Skeletal muscle tissue (tissue), 4 donors: ENCODE measurements around the gene NAT14. TPM values are rescaled to one million over a fixed set of nuclear protein-coding genes. Genes with fewer than 3 reads are reported as not detected.

ENCODE experiments used
- H3K27ac ChIP-seq: one replicate; pipeline ENCODE4 v1.7.0; 2013; ENCODE audit warnings: mild to moderate bottlenecking, low read depth, low read length, inconsistent platforms
- H3K27me3 ChIP-seq, 3 donors: one replicate each; pipeline ENCODE4 v1.7.0; 2013; ENCODE audit warnings: low read length in 3 of 3; ENCODE audit not compliant: control insufficient read depth in 3 of 3, insufficient read depth in 3 of 3
- H3K36me3 ChIP-seq, 3 donors: one replicate each; pipeline ENCODE4 v1.7.0; 2013; ENCODE audit warnings: low read length in 3 of 3; ENCODE audit not compliant: control insufficient read depth in 3 of 3, insufficient read depth in 3 of 3
- H3K4me1 ChIP-seq, 3 donors: one replicate each; pipeline ENCODE4 v1.7.0; 2013; ENCODE audit warnings: low read length in 3 of 3, mild to moderate bottlenecking in 3 of 3; ENCODE audit not compliant: control insufficient read depth in 3 of 3, insufficient read depth in 3 of 3
- H3K4me3 ChIP-seq, 3 donors: one replicate each; pipeline ENCODE4 v1.7.0; 2013; ENCODE audit warnings: low read length in 3 of 3
- H3K9ac ChIP-seq, 3 donors: one replicate each; pipeline ENCODE4 v1.7.0; 2013; ENCODE audit warnings: low read length in 3 of 3, mild to moderate bottlenecking in 3 of 3, moderate library complexity in 2 of 3, low read depth in 1 of 3
- H3K9me3 ChIP-seq, 3 donors: one replicate each; pipeline ENCODE4 v1.7.0; 2013; ENCODE audit warnings: low read length in 3 of 3; ENCODE audit not compliant: control insufficient read depth in 3 of 3
- total RNA-seq: library from RNA; depleted of rRNA; stranded (reverse); fragments of >200 nt; gene quantifications from one replicate; pipeline ENCODE4 v1.2.3, GENCODE V29; 2014
- donor health status: Osteomylitis.

NAT14 gene
- total RNA-seq: 8.4 TPM

GRCh38 chr19:55484593-55485438 is at the start of gene NAT14:
Gene NAT14, plus strand, starts transcription at chr19:55485188. Its CDS starts 521 bp downstream, at chr19:55485709.
- Histone ChIP-seq H3K4me1 (peaks cover 25 to 41% (median 39%) of the 10 kb centered on the region in 3 donors), H3K9ac (peak within 1 kb of the TSS; percentile 50 to 66 (median 65)), H3K27me3 (peaks cover 7 to 27% (median 7%) of the 10 kb centered on the region in 3 donors), H3K36me3 (peaks cover 4 to 9% (median 6%) of the 10 kb centered on the region in 3 donors), H3K9me3 (no peaks in the 10 kb centered on the region), H3K4me3 (peak within 1 kb of the TSS; percentile 60 to 67 (median 62)), H3K27ac (peak within 1 kb of the TSS; percentile 88)

GRCh38 chr19:55436847-55437246 is 48.1 kb upstream of the NAT14 start:
- H3K4me1 ChIP-seq: peaks cover 3 to 11% (median 3%) of the 10 kb centered on the region in 3 donors
- H3K27me3 ChIP-seq: peaks cover 76 to 86% (median 77%) of the 10 kb centered on the region in 3 donors
- H3K9me3 ChIP-seq: no peaks in the 10 kb centered on the region
- H3K4me3 ChIP-seq: no peak overlapping the region
- no peak overlapping the region for H3K9ac ChIP-seq
- no peaks in the 10 kb centered on the region for H3K36me3 ChIP-seq
- no peak overlapping the region for H3K27ac ChIP-seq

GRCh38 chr19:55437410-55437809 is 47.6 kb upstream of the NAT14 start:
- no peak overlapping the region for H3K27ac ChIP-seq
- H3K9ac ChIP-seq: no peak overlapping the region
- peaks cover 73 to 83% (median 74%) of the 10 kb centered on the region in 3 donors for H3K27me3 ChIP-seq
- H3K9me3 ChIP-seq: no peaks in the 10 kb centered on the region
- H3K4me1 ChIP-seq: peaks cover 3 to 11% (median 3%) of the 10 kb centered on the region in 3 donors
- H3K36me3 ChIP-seq: no peaks in the 10 kb centered on the region
- no peak overlapping the region for H3K4me3 ChIP-seq

GRCh38 chr19:55439052-55439451 is 45.9 kb upstream of the NAT14 start:
- Histone ChIP-seq H3K27ac (no peak overlapping the region), H3K27me3 (peaks cover 70 to 76% (median 71%) of the 10 kb centered on the region in 3 donors), H3K9me3 (no peaks in the 10 kb centered on the region), H3K36me3 (no peaks in the 10 kb centered on the region), H3K9ac (no peak overlapping the region), H3K4me3 (no peak overlapping the region), H3K4me1 (peaks cover 3 to 11% (median 3%) of the 10 kb centered on the region in 3 donors)

- H3K27me3 ChIP-seq: peaks cover 72 to 76% (median 74%) of the 10 kb centered on the region in 3 donors
- H3K4me3 ChIP-seq: no peak overlapping the region
- H3K36me3 ChIP-seq: no peaks in the 10 kb centered on the region
- H3K4me1 ChIP-seq: peaks cover 3 to 11% (median 3%) of the 10 kb centered on the region in 3 donors
- H3K27ac ChIP-seq: no peak overlapping the region
- no peak overlapping the region for H3K9ac ChIP-seq
- H3K9me3 ChIP-seq: no peaks in the 10 kb centered on the region
These were observed 44.4 kb upstream of the NAT14 start for GRCh38 chr19:55440411-55441105.

- Histone ChIP-seq H3K36me3 (no peaks in the 10 kb centered on the region), H3K4me3 (no peak overlapping the region), H3K9ac (no peak overlapping the region), H3K27ac (no peak overlapping the region), H3K9me3 (no peaks in the 10 kb centered on the region), H3K27me3 (peaks cover 77 to 78% (median 78%) of the 10 kb centered on the region in 3 donors), H3K4me1 (peaks cover 3 to 11% (median 3%) of the 10 kb centered on the region in 3 donors)
These were observed 43.7 kb upstream of the NAT14 start for GRCh38 chr19:55441319-55441691.

- H3K9me3 ChIP-seq: no peaks in the 10 kb centered on the region
- H3K27me3 ChIP-seq: peaks cover 78 to 82% (median 80%) of the 10 kb centered on the region in 3 donors
- no peak overlapping the region for H3K27ac ChIP-seq
- no peak overlapping the region for H3K4me3 ChIP-seq
- no peak overlapping the region for H3K9ac ChIP-seq
- peaks cover 3 to 11% (median 3%) of the 10 kb centered on the region in 3 donors for H3K4me1 ChIP-seq
- H3K36me3 ChIP-seq: no peaks in the 10 kb centered on the region
These were observed 43.2 kb upstream of the NAT14 start for GRCh38 chr19:55441692-55442321.

GRCh38 chr19:55442372-55442961 is 42.5 kb upstream of the NAT14 start:
- Histone ChIP-seq H3K4me3 (no peak overlapping the region), H3K4me1 (peaks cover 3 to 11% (median 3%) of the 10 kb centered on the region in 3 donors), H3K9me3 (no peaks in the 10 kb centered on the region), H3K27me3 (peaks cover 78 to 83% (median 80%) of the 10 kb centered on the region in 3 donors), H3K9ac (no peak overlapping the region), H3K36me3 (no peaks in the 10 kb centered on the region), H3K27ac (no peak overlapping the region)

- H3K9ac ChIP-seq: no peak within 1 kb of the TSS
- H3K27ac ChIP-seq: no peak within 1 kb of the TSS
- no peak within 1 kb of the TSS for H3K4me3 ChIP-seq
- peaks cover 82 to 84% (median 83%) of the 10 kb centered on the region in 3 donors for H3K27me3 ChIP-seq
- H3K9me3 ChIP-seq: no peaks in the 10 kb centered on the region
- peaks cover 3 to 11% (median 5%) of the 10 kb centered on the region in 3 donors for H3K4me1 ChIP-seq
- no peaks in the 10 kb centered on the region for H3K36me3 ChIP-seq
These were observed 41.8 kb upstream of the NAT14 start, which contains the start of gene SHISA7 for GRCh38 chr19:55443045-55443823. Gene SHISA7, minus strand, starts transcription at chr19:55443300. Its CDS starts 437 bp downstream, at chr19:55442863.
